A549 (cell line): Measurements from ENCODE around the gene LNX2. TPM values are rescaled to one million over a fixed set of nuclear protein-coding genes. Genes with fewer than 3 reads are reported as not detected.

Source experiments
- ATAC-seq, 2 experiments: fragments of 200-7000 bp in 1 of 2; fragments of >200 bp in 1 of 2; cut with Nextera tagmentation in 1 of 2; cut with Tn5 transposase in 1 of 2; 3 replicates each; pipeline versions ENCODE4 v1.8.0 to v1.9.1; 2018 to 2020; ENCODE audit warnings: mild to moderate bottlenecking in 1 of 2, moderate library complexity in 1 of 2
- CTCF ChIA-PET: fragments of 300-600 bp; sonication (Branson Sonifier 250); formaldehyde crosslinking; extraction: SDS; loops from one replicate; lab custom pipeline; 2021; ENCODE audit warnings: antibody characterized with exemption, inconsistent platforms; lab: Yijun Ruan, JAX
- POLR2A ChIA-PET: fragments of 350-600 bp; formaldehyde crosslinking; extraction: SDS; loops from one replicate; lab custom pipeline; 2021; ENCODE audit warnings: antibody characterized with exemption, inconsistent platforms; lab: Yijun Ruan, JAX
- DNase-seq, 2 experiments: peaks; one replicate each; pipeline versions ENCODE4 v3.0.0 to v3.0.0-alpha.2; 2011 to 2016; ENCODE audit warnings: low read depth in 1 of 2, low spot score in 1 of 2
- FAIRE-seq: peaks from 2 replicates; lab custom pipeline; 2011; peaks lifted over from hg19 to GRCh38; lab: Jason Lieb, UNC
- H3K27ac ChIP-seq, 2 experiments: fragments of >200 bp; sonication (Bioruptor Twin); formaldehyde crosslinking; 3 replicates each; pipeline ENCODE4 v1.5.1; 2016 to 2017
- H3K4me1 ChIP-seq: fragments of >200 bp; sonication (Bioruptor Twin); formaldehyde crosslinking; 3 replicates; pipeline ENCODE4 v1.6.1; 2016
- H3K4me2 ChIP-seq: fragments of >200 bp; sonication (Bioruptor Twin); formaldehyde crosslinking; 3 replicates; pipeline ENCODE4 v1.6.1; 2016
- H3K4me3 ChIP-seq: fragments of >200 bp; sonication (Bioruptor Twin); formaldehyde crosslinking; 3 replicates; pipeline ENCODE4 v1.5.1; 2016
- H3K9me3 ChIP-seq: fragments of >200 bp; sonication (Bioruptor Twin); formaldehyde crosslinking; 3 replicates; pipeline ENCODE4 v1.6.1; 2016
- EHMT2 ChIP-seq: fragments of 200-600 bp; sonication (generic); IDR thresholded peaks from 2 replicates; pipeline ENCODE4 v1.6.1; 2016; ENCODE audit warnings: antibody characterized with exemption, low read depth, mild to moderate bottlenecking, moderate library complexity
- FOSB ChIP-seq: fragments of 250-450 bp; sonication (Bioruptor Pico); IDR thresholded peaks from 2 replicates; pipeline ENCODE4 v1.5.0; 2020; ENCODE audit warnings: mild to moderate bottlenecking, moderate library complexity
- HDAC2 ChIP-seq: fragments of 200-600 bp; sonication (generic); IDR thresholded peaks from 2 replicates; pipeline ENCODE4 v1.6.1; 2016
- HOXA7 ChIP-seq: fragments of 250-450 bp; sonication (Bioruptor Pico); IDR thresholded peaks from 2 replicates; pipeline ENCODE4 v1.5.0; 2020; ENCODE audit warnings: mild to moderate bottlenecking, moderate library complexity
- HOXB5 ChIP-seq: fragments of 250-450 bp; sonication (Bioruptor Pico); IDR thresholded peaks from 2 replicates; pipeline ENCODE4 v1.5.0; 2020; ENCODE audit warnings: mild to moderate bottlenecking, moderate library complexity
- JUNB ChIP-seq: fragments of >200 bp; sonication (Bioruptor Twin); formaldehyde crosslinking; IDR thresholded peaks from 2 replicates; pipeline ENCODE4 v1.6.1; 2016
- MAZ ChIP-seq: fragments of 150-350 bp; IDR thresholded peaks from 2 replicates; pipeline ENCODE4 v1.6.1; 2014; ENCODE audit warnings: antibody characterized with exemption, low read depth, low read length, borderline replicate concordance
- NR3C1 ChIP-seq: fragments of >200 bp; sonication (Bioruptor Twin); formaldehyde crosslinking; IDR thresholded peaks from 3 replicates; pipeline ENCODE4 v1.6.1; 2017
- PHF8 ChIP-seq: fragments of 200-600 bp; sonication (generic); IDR thresholded peaks from 2 replicates; pipeline ENCODE4 v1.6.1; 2016; ENCODE audit warnings: low read depth, mild to moderate bottlenecking, antibody characterized with exemption, moderate library complexity, borderline replicate concordance
- POLR2A ChIP-seq: IDR thresholded peaks from 2 replicates; pipeline ENCODE4 v1.6.1; 2012; ENCODE audit warnings: mild to moderate bottlenecking, low read length
- RAD21 ChIP-seq, 2 experiments: fragments of >200 bp in 1 of 2; sonication (Bioruptor Twin) in 1 of 2; formaldehyde crosslinking in 1 of 2; IDR thresholded peaks in 1 of 2; conservative IDR thresholded peaks in 1 of 2; 2 replicates in 1 of 2; 3 replicates in 1 of 2; pipeline ENCODE4 v1.6.1; 2012 to 2018; ENCODE audit warnings: inconsistent platforms in 1 of 2
- RCOR1 ChIP-seq: fragments of 150-350 bp; IDR thresholded peaks from 2 replicates; pipeline ENCODE4 v1.6.1; 2014; ENCODE audit warnings: antibody characterized with exemption, low read length, low read depth
- RFX5 ChIP-seq: fragments of 450-650 bp; IDR thresholded peaks from 2 replicates; pipeline ENCODE4 v1.7.1; 2014; ENCODE audit warnings: antibody characterized with exemption, mild to moderate bottlenecking, moderate library complexity
- TP53 ChIP-seq: fragments of 250-450 bp; sonication (Bioruptor Pico); IDR thresholded peaks from 2 replicates; pipeline ENCODE4 v1.5.0; 2021; ENCODE audit warnings: mild to moderate bottlenecking, moderate library complexity
- ZSCAN20 ChIP-seq: fragments of 250-450 bp; sonication (Bioruptor Pico); IDR thresholded peaks from 2 replicates; pipeline ENCODE4 v1.8.0; 2022; ENCODE audit warnings: mild to moderate bottlenecking, moderate library complexity
- WGBS: methylation state at CpG from one replicate; pipeline ENCODE4 v1.1.6; 2017; ENCODE audit errors: missing lambda C conversion rate; 5-methylcytosine and 5-hydroxymethylcytosine counted together
- polyA plus RNA-seq, 4 experiments: library from polyadenylated mRNA; depleted of rRNA in 3 of 4; stranded (reverse); fragments of >200 nt; fragmentation: RNase III in 1 of 4; extraction: RNeasy Plus Mini Kit Qiagen cat#74134 plus additional on column Dnase treatment in 1 of 4; gene quantifications; 2 replicates in 3 of 4; 3 replicates in 1 of 4; pipeline ENCODE4 v1.2.3, GENCODE V29; 2011 to 2017
- TF ChIP-seq, protein P1 (sequence below): fragments of 450-650 bp; IDR thresholded peaks from 2 replicates; pipeline ENCODE4 v1.6.1; 2014; ENCODE audit warnings: antibody characterized with exemption
- TF ChIP-seq, protein P2 (sequence below): fragments of 150-350 bp; IDR thresholded peaks from 2 replicates; pipeline ENCODE4 v1.6.1; 2014; ENCODE audit warnings: low read depth, mild to moderate bottlenecking, low read length
- TF ChIP-seq, protein P3 (sequence below): IDR thresholded peaks from 2 replicates; pipeline ENCODE4 v1.6.1; 2012
- TF ChIP-seq, protein P4 (sequence below): fragments of 200-600 bp; sonication (generic); IDR thresholded peaks from 2 replicates; pipeline ENCODE4 v1.6.1; 2016; ENCODE audit warnings: antibody characterized with exemption, mild to moderate bottlenecking, moderate library complexity

Gene LNX2
- polyA plus RNA-seq, 2 of the 4 experiments (the other 2 are of a cell fraction): 3.3 to 6.3 TPM

DNA sequence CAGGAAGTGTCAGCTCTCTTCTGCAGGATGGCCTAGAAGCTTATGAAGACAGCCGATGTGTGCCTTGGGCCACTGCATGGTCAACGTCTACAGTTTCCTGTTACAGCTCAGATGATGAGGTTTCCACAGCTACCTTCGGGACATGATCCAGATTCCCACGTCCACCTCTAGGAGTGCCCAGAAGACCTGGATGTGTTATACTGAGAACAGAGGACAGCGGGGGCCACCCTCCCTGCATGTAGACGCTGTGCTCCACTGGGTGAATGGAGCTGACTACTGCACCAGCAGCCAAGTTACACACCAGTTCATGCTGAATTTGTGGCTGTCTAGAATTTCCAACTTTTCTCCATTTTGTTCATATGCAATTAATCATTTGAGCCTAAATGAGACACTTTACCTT lies 91.4 kb downstream of the LNX2 start:
- Histone ChIP-seq H3K9me3 (no peaks in the 10 kb centered on the region), H3K27ac (no peak overlapping the region), H3K4me1 (no peaks in the 10 kb centered on the region), H3K4me3 (no peak overlapping the region)
- ChIA-PET CTCF (interaction anchor here (5.1 kb wide), 1 partner anchor 298 kb away, joined by 32 read pairs; no protein-coding TSS in a partner anchor), POLR2A (no interaction called here)
- DNase-seq: no peak
- TF ChIP-seq HDAC2 (no peak), RAD21 (conservative IDR thresholded peaks at IDR 0.05 in 1 of 2, IDR thresholded peaks at IDR 0.05 in 1 of 2) (no peak), MAZ (no peak)
- TF ChIP-seq, all 56 proteins: peak for 0
- H3K4me2 ChIP-seq: no peak overlapping the region
- WGBS: 73% methylated on average over 6 of the region's 6 CpGs
- ATAC-seq (no peak), FAIRE-seq (no peak)

DNA sequence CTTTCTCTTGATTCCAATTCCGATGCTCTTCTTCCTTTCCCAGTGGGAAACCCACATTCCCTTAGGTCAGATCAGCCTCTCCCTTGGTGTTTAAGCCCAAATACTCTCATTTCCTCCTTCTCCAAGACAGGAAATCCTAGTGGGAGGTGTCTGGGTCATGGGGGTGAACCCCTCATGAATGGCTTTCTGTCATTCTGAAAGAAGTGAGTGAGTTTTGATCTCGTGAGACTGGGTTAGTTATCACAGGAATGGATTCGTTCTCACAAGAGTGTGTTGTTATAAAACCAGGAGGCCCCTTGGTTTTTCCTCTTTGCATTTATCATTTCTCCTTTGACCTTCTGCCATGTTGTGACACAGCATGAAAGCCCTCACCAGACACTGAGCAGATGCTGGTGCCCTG lies 93.8 kb downstream of the LNX2 start:
- CTCF ChIA-PET: interaction anchor here (1.9 to 5.1 kb wide), 2 partner anchors 300 to 427 kb away, joined by 6 to 32 read pairs; no protein-coding TSS in a partner anchor
- POLR2A ChIA-PET: no interaction called here
- no peaks in the 10 kb centered on the region for H3K9me3 ChIP-seq
- DNase-seq (no peak), FAIRE-seq (no peak), ATAC-seq (no peak)
- H3K4me3 ChIP-seq: no peak overlapping the region
- no peaks in the 10 kb centered on the region for H3K4me1 ChIP-seq
- H3K27ac ChIP-seq: no peak overlapping the region
- WGBS: 27% methylated on average over 3 of the region's 3 CpGs
- TF ChIP-seq, protein P1, sequence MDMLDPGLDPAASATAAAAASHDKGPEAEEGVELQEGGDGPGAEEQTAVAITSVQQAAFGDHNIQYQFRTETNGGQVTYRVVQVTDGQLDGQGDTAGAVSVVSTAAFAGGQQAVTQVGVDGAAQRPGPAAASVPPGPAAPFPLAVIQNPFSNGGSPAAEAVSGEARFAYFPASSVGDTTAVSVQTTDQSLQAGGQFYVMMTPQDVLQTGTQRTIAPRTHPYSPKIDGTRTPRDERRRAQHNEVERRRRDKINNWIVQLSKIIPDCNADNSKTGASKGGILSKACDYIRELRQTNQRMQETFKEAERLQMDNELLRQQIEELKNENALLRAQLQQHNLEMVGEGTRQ: no peak
- no peak overlapping the region for H3K4me2 ChIP-seq

DNA sequence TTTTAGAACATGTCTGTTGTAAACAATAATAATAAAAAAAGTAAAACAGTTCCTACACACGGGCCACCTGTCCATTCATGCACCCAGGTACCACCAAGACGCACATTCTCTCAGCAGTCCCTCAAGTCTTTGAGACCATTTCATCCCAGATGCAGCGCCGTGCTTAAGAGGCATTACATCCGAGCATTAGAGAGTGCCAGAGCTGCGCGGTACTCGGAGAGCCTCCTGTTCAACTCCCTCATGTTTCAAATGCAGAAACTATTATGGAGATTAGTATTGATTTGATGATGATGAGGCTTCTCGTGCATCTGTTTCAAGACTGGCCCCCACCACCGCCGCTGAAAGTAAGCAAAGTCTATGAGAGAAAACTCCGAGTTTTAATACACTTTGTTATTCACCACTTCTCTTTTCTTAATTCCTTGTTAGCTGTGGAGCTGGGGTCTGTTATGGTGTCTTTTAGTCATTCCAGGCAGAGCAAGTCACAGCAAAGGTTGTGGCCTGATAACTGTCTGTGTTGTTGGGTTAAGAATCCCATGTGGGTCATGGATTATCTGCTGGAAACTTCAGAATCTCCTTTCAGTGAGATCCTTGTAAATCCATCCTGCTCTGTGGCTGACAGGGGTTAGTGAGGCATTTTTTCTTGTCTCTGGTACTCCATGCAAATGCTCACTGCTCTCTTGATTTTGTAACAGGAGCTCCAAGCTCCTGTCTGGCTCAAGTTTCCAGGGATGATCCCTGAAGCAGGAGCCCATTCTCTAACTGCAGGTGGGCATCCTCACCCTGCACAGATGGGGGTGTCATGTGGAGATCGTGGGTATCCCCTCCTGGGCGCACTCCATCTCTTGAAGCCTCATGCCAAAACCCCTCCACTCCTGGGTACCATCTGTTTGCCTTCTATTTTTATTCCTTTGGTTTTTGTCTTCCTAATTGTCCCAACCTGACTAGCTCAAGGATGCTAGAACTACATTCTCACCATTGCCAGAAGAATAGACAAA lies 95.1 kb downstream of the LNX2 start:
- H3K4me3 ChIP-seq: no peak overlapping the region
- no peak for ATAC-seq
- TF ChIP-seq RFX5 (no peak), HOXB5 (CRISPR knock-in tag) (no peak), EHMT2 (no peak), NR3C1 (no peak), RCOR1 (no peak), POLR2A (no peak), PHF8 (no peak), ZSCAN20 (CRISPR knock-in tag) (no peak), JUNB (no peak), TP53 (CRISPR knock-in tag) (no peak), FOSB (CRISPR knock-in tag) (no peak), HOXA7 (CRISPR knock-in tag) (no peak)
- TF ChIP-seq, protein P2, sequence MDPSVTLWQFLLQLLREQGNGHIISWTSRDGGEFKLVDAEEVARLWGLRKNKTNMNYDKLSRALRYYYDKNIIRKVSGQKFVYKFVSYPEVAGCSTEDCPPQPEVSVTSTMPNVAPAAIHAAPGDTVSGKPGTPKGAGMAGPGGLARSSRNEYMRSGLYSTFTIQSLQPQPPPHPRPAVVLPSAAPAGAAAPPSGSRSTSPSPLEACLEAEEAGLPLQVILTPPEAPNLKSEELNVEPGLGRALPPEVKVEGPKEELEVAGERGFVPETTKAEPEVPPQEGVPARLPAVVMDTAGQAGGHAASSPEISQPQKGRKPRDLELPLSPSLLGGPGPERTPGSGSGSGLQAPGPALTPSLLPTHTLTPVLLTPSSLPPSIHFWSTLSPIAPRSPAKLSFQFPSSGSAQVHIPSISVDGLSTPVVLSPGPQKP: no peak
- TF ChIP-seq, protein P3, sequence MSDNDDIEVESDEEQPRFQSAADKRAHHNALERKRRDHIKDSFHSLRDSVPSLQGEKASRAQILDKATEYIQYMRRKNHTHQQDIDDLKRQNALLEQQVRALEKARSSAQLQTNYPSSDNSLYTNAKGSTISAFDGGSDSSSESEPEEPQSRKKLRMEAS: no peak
- TF ChIP-seq, protein P4, sequence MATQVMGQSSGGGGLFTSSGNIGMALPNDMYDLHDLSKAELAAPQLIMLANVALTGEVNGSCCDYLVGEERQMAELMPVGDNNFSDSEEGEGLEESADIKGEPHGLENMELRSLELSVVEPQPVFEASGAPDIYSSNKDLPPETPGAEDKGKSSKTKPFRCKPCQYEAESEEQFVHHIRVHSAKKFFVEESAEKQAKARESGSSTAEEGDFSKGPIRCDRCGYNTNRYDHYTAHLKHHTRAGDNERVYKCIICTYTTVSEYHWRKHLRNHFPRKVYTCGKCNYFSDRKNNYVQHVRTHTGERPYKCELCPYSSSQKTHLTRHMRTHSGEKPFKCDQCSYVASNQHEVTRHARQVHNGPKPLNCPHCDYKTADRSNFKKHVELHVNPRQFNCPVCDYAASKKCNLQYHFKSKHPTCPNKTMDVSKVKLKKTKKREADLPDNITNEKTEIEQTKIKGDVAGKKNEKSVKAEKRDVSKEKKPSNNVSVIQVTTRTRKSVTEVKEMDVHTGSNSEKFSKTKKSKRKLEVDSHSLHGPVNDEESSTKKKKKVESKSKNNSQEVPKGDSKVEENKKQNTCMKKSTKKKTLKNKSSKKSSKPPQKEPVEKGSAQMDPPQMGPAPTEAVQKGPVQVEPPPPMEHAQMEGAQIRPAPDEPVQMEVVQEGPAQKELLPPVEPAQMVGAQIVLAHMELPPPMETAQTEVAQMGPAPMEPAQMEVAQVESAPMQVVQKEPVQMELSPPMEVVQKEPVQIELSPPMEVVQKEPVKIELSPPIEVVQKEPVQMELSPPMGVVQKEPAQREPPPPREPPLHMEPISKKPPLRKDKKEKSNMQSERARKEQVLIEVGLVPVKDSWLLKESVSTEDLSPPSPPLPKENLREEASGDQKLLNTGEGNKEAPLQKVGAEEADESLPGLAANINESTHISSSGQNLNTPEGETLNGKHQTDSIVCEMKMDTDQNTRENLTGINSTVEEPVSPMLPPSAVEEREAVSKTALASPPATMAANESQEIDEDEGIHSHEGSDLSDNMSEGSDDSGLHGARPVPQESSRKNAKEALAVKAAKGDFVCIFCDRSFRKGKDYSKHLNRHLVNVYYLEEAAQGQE: no peak
- TF ChIP-seq, all 56 proteins: peak for 0
- H3K27ac ChIP-seq: no peak overlapping the region
- CTCF ChIA-PET: interaction anchor here (1.9 to 5.1 kb wide), 2 partner anchors 301 to 429 kb away, joined by 6 to 32 read pairs; no protein-coding TSS in a partner anchor
- H3K4me1 ChIP-seq: no peaks in the 10 kb centered on the region
- H3K4me2 ChIP-seq: no peak overlapping the region
- POLR2A ChIA-PET: no interaction called here
- DNase-seq (no peak), FAIRE-seq (no peak)
- 49% methylated on average over 14 of the region's 14 CpGs for WGBS
- H3K9me3 ChIP-seq: no peaks in the 10 kb centered on the region
